Bone marrow (tissue), 2 donors: Measurements from ENCODE around the gene LUC7L.
"Not testable (repeated sequence)": the region's sequence is repeated elsewhere in the genome, so short reads cannot be mapped to it uniquely, and the experiment has no call there.

Experiments
- DNase-seq, 2 donors: peaks; one replicate each; lab custom pipeline; 2025; lab: John Stamatoyannopoulos, UW

Gene LUC7L

DNA sequence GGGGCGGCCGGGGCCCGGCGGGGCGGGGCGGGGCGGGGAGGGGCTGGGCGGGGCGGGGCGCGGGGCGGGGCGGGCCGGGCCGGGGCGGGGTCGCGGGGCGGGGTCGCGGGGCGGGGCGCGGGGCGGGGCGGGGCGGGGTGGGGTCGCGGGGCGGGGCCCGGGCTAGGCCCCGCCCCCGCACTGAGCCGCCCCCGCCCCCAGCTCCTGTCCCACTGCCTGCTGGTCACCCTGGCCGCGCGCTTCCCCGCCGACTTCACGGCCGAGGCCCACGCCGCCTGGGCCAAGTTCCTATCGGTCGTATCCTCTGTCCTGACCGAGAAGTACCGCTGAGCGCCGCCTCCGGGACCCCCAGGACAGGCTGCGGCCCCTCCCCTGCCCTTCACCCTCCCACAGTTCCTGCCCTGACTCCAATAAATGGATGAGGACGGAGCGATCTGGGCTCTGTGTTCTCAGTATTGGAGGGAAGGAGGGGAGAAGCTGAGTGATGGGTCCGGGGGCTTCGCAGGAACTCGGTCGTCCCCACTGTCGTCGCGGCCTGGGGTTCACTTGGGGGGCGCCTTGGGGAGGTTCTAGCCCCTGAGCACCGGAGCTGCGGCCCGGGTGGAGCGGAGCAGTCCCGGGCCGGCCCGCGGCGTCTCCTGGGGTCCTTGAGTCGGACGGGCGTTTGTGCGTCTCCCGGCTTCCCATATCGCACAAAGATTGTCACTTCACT lies 64.3 kb downstream of the LUC7L start:
- no peak for DNase-seq

DNA sequence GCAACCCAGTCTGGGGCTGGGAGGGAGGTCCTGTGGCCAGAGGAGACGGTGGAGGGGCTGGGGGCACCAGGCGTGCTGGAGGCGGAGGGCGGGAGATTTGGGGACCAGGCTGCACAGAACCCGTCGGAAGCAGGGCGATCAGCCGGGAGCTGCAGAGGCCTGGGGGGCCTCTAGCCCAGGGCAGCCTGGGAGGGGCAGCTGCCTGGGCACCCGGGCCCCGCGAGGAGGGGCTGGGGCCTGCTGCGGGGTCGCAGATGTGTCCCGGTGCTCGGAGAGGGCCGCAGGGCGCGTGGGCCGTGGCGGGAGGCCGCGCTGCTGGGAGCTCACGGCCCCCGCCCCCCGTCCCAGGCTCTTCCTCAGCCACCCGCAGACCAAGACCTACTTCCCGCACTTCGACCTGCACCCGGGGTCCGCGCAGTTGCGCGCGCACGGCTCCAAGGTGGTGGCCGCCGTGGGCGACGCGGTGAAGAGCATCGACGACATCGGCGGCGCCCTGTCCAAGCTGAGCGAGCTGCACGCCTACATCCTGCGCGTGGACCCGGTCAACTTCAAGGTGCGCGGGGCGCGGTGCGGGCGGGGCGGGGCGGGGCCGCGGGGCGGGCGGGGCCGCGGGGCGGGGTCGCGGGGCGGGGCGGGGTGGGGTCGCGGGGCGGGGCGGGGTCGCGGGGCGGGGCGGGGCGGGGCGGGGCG lies 65.0 kb downstream of the LUC7L start:
- DNase-seq = not testable (repeated sequence)

DNA sequence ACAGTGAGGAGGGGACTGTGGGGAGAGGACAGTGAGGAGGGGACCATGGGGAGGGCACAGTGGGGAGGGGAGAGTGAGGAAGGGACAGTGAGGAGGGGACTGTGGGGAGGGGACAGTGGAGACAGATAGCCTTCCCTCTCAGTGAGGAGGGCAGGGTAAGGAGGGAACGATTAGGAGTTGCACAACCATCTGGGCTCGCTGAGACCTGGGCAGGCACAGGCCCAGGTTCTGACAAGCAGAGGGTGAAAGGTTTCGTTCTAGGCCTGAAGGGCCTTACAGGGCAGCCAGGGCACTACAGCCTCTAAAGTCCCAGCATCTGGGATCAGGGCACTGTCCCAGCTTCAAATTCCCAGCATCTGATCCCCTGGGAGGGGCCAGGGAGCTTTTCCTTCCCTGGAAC lies 65.6 kb downstream of the LUC7L start:
- DNase-seq = not testable (repeated sequence)

DNA sequence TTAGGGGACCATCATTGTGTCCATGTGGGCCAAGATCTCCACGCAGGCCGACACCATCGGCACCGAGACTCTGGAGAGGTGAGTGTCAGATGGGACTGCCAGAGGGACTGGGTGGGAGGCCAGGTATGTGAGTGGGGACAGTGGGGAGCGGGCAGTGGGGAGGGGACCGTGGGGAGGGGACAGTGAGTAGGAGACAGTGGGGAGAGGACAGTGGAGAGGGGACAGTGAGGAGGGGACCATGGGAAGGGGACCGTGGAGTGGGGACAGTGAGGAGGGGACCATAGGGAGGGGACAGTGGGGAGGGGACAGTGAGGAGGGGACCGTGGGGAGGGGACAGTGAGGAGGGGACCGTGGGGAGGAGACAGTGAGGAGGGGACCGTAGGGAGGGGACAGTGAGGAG lies 66.1 kb downstream of the LUC7L start:
- not testable (repeated sequence) for DNase-seq

DNA sequence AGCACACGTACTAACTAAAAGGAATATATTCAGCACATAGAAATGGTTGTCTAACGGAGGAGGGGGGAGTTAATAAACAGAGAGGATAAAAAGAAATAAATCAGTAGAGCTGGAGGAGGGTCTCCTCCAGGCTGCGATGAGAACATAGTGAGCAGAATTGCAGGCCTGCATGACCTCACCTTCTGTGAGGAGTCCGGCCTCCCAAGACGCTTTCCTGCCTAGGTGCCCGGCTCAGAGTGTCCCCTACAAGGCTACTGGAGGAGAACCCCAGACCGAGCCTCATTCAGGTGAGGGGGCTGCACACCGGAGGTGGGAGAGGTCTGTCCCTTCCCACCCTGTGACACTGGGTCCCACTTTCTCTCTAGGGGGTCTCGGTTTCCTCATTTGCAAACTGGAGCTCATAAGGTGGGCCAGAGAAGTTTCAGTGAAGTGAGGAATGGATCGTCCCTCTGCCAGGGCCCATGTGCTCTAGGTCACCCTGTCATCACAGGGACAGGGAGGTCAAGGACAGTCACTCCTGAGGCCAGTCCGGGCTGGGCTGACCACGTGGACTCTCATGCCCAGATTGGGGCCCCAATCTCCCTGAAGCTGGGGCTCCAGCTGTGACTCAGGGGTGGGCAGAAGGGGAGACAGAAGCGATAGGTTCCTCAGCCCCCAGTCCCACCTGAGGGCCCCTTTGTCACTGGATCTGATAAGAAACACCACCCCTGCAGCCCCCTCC lies 66.8 kb downstream of the LUC7L start:
- no peak for DNase-seq

DNA sequence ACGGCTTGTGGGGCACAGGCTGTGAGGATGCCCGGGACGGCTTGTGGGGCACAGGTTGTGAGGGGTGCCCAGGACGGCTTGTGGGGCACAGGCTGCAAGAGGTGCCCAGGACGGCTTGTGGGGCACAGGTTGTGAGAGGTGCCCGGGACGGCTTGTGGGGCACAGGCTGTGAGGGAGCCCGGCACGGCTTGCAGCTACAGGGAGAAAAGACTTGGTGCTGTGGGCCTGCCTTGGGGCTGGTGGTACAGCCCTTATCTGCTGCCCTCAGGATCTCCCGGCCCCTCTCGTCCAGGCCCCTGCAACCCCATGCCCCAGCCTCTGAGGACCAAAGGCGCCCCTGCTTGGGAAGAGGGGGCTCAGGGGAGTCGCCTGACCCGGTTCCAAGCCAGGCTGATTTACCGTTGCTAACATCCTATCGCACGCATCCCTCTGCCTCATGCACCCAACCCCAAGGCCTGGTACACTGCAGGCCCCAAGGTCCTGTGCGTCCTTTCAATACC lies 68.5 kb downstream of the LUC7L start:
- DNase-seq = no peak

DNA sequence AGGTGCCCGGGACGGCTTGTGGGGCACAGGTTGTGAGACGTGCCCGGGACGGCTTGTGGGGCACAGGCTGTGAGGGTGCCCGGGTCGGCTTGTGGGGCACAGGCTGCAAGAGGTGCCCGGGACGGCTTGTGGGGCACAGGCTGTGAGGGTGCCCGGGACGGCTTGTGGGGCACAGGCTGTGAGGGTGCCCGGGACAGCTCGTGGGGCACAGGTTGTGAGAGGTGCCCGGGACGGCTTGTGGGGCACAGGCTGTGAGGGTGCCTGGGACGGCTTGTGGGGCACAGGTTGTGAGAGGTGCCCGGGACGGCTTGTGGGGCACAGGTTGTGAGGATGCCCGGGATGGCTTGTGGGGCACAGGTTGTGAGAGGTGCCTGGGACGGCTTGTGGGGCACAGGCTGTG lies 69.0 kb downstream of the LUC7L start:
- DNase-seq = not testable (repeated sequence)

DNA sequence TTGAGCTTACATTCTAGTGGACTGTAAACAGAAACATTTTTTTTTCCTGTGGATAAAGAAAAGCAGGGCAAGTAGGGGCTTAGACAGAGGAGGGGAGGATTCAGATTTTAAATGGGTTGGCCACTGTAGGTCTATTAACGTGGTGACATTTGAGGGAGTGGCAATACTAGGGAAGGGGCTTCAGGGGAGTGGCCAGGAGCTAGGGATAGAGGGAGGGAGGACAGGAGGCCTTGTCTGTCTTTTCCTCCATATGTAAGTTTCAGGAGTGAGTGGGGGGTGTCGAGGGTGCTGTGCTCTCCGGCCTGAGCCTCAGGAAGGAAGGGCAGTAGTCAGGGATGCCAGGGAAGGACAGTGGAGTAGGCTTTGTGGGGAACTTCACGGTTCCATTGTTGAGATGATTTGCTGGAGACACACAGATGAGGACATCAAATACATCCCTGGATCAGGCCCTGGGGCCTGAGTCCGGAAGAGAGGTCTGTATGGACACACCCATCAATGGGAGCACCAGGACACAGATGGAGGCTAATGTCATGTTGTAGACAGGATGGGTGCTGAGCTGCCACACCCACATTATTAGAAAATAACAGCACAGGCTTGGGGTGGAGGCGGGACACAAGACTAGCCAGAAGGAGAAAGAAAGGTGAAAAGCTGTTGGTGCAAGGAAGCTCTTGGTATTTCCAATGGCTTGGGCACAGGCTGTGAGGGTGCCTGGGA lies 70.0 kb downstream of the LUC7L start:
- no peak for DNase-seq

DNA sequence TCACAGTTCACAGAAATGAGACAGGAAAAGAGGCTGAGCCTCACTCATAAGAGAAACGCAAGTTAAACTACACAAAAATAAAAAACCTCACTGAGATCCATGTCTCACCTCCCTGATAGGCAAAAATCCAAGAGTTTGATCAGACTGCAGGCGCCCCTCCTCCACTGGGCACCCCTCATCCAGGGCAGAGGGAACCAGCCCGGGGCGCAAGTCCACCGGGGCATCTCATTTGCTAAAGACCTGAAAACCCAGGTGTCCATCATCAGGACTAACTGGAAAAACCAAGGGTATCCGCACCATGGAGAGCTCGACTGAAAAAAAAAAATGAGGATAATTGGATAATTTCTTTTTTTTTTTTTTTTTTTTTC lies 74.2 kb downstream of the LUC7L start:
- DNase-seq = no peak

DNA sequence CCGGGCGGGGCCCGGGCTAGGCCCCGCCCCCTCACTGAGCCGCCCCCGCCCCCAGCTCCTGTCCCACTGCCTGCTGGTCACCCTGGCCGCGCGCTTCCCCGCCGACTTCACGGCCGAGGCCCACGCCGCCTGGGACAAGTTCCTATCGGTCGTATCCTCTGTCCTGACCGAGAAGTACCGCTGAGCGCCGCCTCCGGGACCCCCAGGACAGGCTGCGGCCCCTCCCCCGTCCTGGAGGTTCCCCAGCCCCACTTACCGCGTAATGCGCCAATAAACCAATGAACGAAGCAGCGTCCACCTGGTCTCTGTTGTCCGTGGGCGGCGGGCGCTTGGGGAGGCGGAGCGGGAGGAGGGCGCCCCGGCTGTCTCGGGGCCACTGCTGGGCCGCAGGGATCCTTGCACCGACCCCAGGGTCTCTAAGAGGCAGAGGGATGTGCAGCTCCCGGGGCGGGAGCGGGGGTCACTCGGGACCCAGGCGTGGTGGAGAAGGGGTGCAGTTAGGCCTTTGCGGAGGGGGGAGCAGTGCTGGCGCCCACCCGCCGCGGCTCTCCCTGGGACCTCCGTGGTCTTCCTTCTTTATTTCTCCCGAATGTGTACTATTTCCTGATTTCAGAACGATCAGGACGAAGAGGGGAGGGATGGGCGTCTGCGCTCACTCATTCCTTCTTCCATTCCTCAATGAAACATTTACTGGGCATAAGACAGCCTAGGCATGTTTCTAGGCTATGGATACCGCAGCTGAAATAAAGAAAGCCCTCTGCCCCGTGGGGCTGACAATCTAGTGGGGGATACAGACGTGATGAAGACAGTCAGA lies 74.8 kb downstream of the LUC7L start:
- no peak for DNase-seq

DNA sequence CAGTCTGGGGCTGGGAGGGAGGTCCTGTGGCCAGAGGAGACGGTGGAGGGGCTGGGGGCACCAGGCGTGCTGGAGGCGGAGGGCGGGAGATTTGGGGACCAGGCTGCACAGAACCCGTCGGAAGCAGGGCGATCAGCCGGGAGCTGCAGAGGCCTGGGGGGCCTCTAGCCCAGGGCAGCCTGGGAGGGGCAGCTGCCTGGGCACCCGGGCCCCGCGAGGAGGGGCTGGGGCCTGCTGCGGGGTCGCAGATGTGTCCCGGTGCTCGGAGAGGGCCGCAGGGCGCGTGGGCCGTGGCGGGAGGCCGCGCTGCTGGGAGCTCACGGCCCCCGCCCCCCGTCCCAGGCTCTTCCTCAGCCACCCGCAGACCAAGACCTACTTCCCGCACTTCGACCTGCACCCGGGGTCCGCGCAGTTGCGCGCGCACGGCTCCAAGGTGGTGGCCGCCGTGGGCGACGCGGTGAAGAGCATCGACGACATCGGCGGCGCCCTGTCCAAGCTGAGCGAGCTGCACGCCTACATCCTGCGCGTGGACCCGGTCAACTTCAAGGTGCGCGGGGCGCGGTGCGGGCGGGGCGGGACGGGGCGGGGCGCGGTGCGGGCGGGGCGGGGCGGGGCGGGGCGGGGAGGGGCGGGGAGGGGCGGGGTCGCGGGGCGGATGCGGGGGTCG lies 75.6 kb downstream of the LUC7L start:
- not testable (repeated sequence) for DNase-seq

DNA sequence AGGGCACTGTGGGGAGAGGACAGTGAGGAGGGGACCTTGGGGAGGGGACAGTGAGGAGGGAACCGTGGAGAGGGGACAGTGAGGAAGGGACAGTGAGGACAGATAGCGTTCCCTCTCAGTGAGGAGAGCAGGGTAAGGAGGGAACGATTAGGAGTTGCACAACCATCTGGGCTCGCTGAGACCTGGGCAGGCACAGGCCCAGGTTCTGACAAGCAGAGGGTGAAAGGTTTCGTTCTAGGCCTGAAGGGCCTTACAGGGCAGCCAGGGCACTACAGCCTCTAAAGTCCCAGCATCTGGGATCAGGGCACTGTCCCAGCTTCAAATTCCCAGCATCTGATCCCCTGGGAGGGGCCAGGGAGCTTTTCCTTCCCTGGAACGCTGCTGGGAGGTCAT lies 76.1 kb downstream of the LUC7L start:
- DNase-seq = not testable (repeated sequence)

DNA sequence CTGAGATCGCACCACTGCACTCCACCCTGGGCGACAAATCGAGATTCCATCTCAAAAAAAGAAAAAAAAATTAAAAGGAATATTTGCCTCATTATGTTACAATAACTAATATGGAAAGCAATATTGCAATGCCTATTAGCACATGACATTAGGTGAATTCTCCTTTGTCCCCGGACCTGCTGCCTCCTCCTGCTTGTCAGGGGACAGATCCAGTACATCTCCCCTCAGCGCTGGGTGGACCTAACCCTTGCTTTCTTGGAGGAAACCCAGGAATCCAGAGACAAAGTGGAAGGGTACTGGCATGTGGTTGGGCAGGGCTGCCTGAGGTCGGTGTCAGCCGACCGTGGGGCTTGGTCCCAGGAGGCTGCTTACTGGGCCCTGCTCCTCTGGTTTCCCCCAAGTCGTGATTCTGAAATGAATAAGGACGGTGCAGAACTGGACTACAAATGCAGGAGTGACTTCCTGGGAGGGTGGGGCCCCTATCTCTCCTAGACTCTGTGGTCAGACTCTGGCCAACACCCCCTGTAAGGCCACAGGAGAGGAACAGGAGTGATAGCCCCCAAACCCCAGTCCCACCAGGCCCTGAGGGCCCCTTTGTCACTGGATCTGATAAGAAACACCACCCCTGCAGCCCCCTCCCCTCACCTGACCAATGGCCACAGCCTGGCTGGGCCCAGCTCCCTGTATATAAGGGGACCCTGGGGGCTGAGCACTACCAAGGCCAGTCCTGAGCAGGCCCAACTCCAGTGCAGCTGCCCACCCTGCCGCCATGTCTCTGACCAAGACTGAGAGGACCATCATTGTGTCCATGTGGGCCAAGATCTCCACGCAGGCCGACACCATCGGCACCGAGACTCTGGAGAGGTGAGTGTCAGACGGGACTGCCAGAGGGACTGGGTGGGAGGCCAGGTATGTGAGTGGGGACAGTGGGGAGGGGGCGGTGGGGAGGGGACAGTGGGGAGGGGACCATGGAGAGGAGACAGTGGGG lies 76.8 kb downstream of the LUC7L start, which contains the start of gene HBZ:
Gene HBZ, plus strand, starts transcription at position 504 of the 988 bp plus-strand sequence. Its CDS starts 266 bp downstream, at position 770.
- no peak for DNase-seq

DNA sequence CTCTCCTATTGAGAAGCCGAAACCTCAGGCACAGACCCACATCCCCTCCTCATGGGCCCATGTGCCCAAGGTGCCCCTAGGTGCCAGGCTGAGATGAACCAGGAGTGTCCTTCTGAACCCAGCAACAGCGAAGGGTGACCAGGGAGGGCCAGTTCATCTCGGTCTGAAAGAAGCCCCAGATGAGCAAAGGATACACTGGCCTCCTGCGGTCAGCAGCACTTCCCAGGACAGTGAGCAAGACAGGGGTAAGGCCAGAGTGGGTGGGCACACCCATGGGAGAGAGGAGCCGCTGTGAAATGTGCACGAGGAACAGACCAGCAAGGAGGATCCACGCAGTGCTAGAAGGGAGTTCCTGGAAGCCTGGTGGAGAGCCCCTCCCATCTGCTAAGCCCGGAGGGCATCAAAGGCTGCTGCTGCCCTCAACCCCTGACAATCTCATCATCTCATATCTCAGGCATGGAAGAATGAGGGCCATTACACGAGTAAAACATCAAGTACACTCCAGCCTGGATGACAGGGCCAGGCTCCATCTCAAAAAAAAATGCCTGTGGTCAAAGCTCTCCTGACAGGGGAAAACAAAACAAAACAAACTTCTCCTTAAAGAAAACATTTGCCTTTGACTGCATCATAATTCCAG lies 80.1 kb downstream of the LUC7L start:
- no peak for DNase-seq

DNA sequence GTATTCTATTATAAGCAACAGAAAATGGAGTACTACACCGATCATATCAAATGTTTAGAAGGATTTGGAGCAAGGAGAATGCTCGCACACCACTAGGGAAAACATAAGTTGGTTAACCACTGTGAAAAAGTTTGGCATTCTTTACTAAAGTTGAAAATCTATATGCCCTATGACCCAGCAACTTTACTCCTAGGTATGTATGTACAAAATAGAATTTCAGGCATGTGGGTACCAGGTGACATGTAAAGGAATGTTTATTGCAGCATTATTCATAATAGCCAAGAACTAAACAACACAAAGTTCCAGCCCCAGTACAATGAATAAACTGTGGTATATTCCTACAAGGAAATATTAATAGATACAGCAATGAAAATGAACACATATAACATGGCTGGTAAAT lies 82.6 kb downstream of the LUC7L start:
- no peak for DNase-seq

DNA sequence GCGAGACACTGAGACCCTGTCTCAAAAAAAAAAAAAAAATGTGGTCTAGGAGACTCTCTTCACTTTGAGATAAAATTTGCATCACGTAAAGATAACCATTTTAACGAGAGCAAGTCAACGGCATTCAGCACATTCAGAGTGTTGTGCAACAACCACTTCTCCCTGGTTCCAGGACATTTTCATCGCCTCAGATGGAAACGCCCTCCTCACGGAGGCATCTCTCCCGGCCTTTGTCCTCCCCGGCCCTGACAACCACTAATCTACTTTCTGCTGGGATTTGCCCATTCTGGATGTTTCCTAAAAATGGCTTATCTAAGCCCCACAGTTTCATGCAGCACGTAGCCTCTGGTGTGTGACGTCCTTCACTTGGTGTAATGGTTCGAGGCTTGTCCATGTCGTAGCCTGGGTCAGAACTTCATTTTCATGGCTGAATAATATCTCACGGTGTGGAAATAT lies 84.4 kb downstream of the LUC7L start:
- DNase-seq = no peak

DNA sequence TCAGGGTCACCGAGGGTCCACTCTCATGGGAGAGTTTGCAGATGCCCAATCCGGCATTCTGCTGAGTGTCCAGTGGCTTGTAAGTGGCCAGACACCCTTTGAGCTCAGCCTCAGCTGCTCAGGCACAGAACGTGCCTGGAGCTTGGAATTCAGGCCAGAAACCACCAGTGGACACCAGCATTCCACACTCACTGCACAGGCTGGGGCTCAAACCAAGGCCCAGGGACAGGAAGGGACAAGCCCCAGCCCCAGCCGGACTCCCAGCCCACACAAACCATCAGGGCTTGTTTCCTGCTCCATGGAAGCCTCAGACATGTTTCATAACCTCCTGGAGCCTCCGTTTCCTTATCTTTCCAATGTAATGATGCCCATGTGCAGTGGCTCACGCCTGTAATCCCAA lies 85.8 kb downstream of the LUC7L start:
- DNase-seq = no peak

DNA sequence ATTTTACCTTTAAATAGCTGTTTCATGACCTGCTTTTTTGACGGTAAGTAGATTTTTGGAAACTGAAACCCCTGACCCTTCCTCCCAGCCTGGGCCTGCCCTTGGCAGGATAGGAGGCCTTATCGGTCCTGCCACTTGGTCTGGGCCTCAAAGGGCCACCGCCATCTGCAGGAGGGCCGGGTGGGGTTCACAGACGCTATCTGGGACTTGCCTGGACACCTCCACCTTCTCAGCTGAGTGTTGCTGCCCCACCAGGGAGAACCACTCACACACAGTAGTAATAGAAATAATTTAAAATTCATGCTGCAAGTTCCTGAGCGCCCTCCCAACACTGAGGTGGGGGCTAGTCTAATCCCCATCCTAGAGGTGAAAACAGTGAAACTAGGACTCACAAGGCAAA lies 86.2 kb downstream of the LUC7L start:
- no peak for DNase-seq

DNA sequence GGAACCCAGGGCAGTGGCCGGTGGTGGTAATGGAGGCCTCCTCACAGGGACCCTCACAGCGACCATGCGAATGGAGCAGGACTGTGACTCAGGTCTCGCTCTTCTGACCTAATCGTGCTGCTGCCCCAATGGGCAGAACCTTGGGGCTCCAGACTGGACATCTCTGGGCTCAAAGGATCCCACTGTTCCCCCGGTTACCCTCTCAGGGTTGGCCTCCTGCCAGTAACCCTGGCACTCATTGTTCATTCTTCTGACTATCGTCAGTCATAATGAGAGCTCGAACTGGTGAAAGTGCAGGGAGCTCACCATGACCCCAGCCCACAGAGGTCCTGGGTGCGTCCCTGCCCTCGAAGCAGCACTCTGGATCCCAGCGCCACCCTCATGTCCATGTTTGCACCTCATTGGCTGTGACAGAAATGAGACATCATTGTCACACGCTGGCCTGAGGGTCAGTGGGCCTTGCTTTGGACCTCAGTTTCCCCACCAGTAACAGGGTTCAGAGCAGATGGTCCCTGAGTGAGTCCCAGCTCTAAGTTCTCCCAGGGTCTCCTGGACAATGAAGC lies 86.8 kb downstream of the LUC7L start:
- no peak for DNase-seq
